Measurements from ENCODE around the gene HLA-F.

DNA sequence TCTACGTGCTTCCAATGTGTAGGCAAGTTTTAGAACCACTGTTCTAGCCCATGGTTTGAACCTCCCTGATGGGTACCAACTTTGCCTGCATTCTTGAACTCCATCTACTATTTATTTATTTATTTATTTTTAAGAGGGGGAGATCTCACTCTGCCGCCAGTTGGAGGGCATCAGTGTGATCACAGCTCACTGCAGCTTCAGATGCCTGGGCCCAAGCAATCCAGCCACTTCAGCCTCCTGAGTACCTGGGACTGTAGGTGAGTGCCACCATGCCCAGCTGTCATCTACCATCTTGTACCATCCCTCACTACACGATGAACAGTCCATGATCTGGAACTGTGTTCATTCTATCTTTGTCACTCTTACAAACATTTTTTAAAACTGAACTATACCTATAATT is 28.2 kb downstream of the HLA-F start:
- TF ChIP-seq, protein P1, sequence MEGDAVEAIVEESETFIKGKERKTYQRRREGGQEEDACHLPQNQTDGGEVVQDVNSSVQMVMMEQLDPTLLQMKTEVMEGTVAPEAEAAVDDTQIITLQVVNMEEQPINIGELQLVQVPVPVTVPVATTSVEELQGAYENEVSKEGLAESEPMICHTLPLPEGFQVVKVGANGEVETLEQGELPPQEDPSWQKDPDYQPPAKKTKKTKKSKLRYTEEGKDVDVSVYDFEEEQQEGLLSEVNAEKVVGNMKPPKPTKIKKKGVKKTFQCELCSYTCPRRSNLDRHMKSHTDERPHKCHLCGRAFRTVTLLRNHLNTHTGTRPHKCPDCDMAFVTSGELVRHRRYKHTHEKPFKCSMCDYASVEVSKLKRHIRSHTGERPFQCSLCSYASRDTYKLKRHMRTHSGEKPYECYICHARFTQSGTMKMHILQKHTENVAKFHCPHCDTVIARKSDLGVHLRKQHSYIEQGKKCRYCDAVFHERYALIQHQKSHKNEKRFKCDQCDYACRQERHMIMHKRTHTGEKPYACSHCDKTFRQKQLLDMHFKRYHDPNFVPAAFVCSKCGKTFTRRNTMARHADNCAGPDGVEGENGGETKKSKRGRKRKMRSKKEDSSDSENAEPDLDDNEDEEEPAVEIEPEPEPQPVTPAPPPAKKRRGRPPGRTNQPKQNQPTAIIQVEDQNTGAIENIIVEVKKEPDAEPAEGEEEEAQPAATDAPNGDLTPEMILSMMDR (conservative IDR thresholded peaks at IDR 0.05 in 1 of 2, IDR thresholded peaks at IDR 0.05 in 1 of 2; ENCODE audit: extremely low read depth in 1 of 2, insufficient read depth in 1 of 2, low read depth in 1 of 2, low read length in 2 of 2): no peak
- no peak for TF ChIP-seq EZH2 (IDR thresholded peaks at IDR 0.05; ENCODE audit: borderline replicate concordance, low read length)
